Stomach (tissue), 9 donors: ENCODE measurements around the gene CDC5L. TPM values are rescaled to one million over a fixed set of nuclear protein-coding genes. Genes with fewer than 3 reads are reported as not detected.

Source experiments
- DNase-seq, 2 donors: peaks; one replicate each; pipeline versions ENCODE4 v3.0.0 to v3.0.0-alpha.2; 2013 to 2019
- H3K27ac ChIP-seq, 5 donors: fragments of 200-600 bp in 4 of 5; sonication (generic) in 4 of 5; one replicate each; pipeline ENCODE4 v1.5.1; 2013 to 2019; ENCODE audit warnings: mild to moderate bottlenecking in 1 of 5, moderate library complexity in 1 of 5
- H3K27me3 ChIP-seq, 3 donors: fragments of 200-600 bp; sonication (generic); one replicate each; pipeline ENCODE4 v1.5.1; 2017 to 2019; ENCODE audit warnings: mixed run types in 1 of 3
- H3K36me3 ChIP-seq, 4 donors: fragments of 200-600 bp; sonication (generic); 1 replicate in 3 of 4; 2 replicates in 1 of 4; pipeline ENCODE4 v1.5.1; 2016 to 2019
- H3K4me1 ChIP-seq, 4 donors: fragments of 200-600 bp; sonication (generic); one replicate each; pipeline ENCODE4 v1.5.1; 2016 to 2019
- H3K4me3 ChIP-seq, 4 donors: fragments of 200-600 bp; sonication (generic) in 3 of 4; one replicate each; pipeline ENCODE4 v1.5.1; 2016 to 2019; ENCODE audit warnings: mild to moderate bottlenecking in 1 of 4
- H3K9me3 ChIP-seq, 4 donors: fragments of 200-600 bp; sonication (generic); one replicate each; pipeline ENCODE4 v1.5.1; 2016 to 2019
- EP300 ChIP-seq: sonication (generic); formaldehyde crosslinking; IDR thresholded peaks from one replicate; pipeline ENCODE4 v1.6.1; 2017; ENCODE audit warnings: antibody characterized with exemption
- POLR2A ChIP-seq, 4 donors: fragments of 450-650 bp; IDR thresholded peaks; one replicate each; pipeline ENCODE4 v1.6.1; 2016; ENCODE audit warnings: antibody characterized with exemption in 4 of 4, control low read depth in 2 of 4, mild to moderate bottlenecking in 1 of 4, moderate library complexity in 1 of 4
- POLR2AphosphoS5 ChIP-seq, 3 donors: sonication (generic); formaldehyde crosslinking; IDR thresholded peaks; one replicate each; pipeline ENCODE4 v1.6.1; 2016; ENCODE audit warnings: antibody characterized with exemption in 3 of 3
- WGBS, 5 donors: extraction: QIAGEN DNeasy Blood & Tissue Kit in 3 of 5; methylation state at CpG; one replicate each; pipeline versions ENCODE4 v1.1.5 to v1.1.7; 2013 to 2018; 5-methylcytosine and 5-hydroxymethylcytosine counted together
- intact Hi-C: fragments of 100-400 bp; cut with DNase I; formaldehyde crosslinking; loops from one replicate; pipeline ENCODE4 v1.15.1; 2023; ENCODE audit warnings: low total_unique reads
- polyA plus RNA-seq, 3 donors: library from polyadenylated mRNA; stranded (reverse); fragments of 200-250 nt; gene quantifications; one replicate each; pipeline ENCODE4 v1.2.3, GENCODE V29; 2013
- total RNA-seq, 5 donors: library from RNA; depleted of rRNA; stranded (reverse); fragments of >200 nt; gene quantifications; one replicate each; pipeline versions ENCODE4 v1.1.0 to v1.2.3, GENCODE V29; 2014 to 2016
- TF ChIP-seq, protein P1 (sequence below), 7 experiments: fragments of 450-650 bp in 4 of 7; fragments of 200-600 bp in 3 of 7; sonication (generic) in 3 of 7; IDR thresholded peaks; one replicate each; pipeline ENCODE4 v1.5.1; 2016 to 2019; ENCODE audit warnings: antibody characterized with exemption in 7 of 7, control low read depth in 2 of 7, mild to moderate bottlenecking in 1 of 7
- donor health status: healthy with polysubstance abuse.
- donor health status: Bipolar disorder and iron deficiency.
- donor health status: healthy.

CDC5L gene
- total and polyA plus RNA-seq, 8 donors = 4.9 to 29.2 (median 8.2) TPM

DNA sequence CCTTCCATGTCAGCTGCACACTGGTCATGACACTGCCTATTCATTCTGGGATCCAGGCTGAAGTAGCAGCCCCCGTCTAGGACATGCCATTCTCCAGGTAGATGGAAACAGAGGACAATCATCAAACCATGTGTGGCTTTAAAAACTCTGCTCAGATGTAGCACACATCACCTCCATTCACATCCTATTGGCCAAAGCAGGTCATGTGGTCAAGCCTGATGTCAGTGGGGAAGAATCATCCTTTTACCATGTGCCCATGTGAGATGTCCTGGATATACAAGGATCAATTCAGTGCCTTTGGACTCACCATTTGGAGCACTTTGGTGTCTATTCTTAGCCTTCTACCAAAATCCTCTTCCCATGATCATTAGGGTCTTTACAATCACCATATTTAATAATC lies 99.5 kb downstream of the CDC5L start:
- no peak for DNase-seq
- intact Hi-C loops = loop anchor here (10.0 kb wide), 1 partner anchor 178 kb away; no protein-coding TSS in a partner anchor

DNA sequence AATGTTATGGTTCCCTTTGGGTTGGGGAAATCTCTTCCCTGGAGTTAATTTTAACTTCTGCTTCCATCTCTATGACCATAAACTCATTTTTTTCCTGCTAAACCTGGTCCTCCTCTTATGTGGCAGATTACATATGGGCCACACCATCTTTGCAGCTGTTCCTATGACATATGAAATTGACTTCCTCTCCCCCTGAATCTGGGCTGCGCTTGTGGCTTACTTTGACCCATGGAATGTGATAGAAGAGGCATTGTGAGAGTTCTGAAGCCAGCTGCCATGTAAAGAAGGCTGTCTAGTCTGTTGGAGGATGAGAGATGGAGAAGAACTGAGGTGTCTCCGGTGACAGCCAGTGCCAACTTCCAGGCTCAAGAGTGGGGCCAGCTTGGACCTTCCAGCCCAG lies 100.1 kb downstream of the CDC5L start:
- no peak overlapping the region for H3K4me3 ChIP-seq
- intact Hi-C loops = loop anchor here (10.0 kb wide), 1 partner anchor 177 kb away; no protein-coding TSS in a partner anchor
- 84 to 97% (median 92%) methylated on average over 2 of the region's 2 CpGs for WGBS, 5 donors
- no peak overlapping the region for H3K27ac ChIP-seq
- no peak for TF ChIP-seq EP300
- TF ChIP-seq POLR2A (IDR thresholded peaks at IDR 0.05) = no peak
- no peak for TF ChIP-seq POLR2AphosphoS5 (IDR thresholded peaks at IDR 0.05)
- TF ChIP-seq, protein P1, sequence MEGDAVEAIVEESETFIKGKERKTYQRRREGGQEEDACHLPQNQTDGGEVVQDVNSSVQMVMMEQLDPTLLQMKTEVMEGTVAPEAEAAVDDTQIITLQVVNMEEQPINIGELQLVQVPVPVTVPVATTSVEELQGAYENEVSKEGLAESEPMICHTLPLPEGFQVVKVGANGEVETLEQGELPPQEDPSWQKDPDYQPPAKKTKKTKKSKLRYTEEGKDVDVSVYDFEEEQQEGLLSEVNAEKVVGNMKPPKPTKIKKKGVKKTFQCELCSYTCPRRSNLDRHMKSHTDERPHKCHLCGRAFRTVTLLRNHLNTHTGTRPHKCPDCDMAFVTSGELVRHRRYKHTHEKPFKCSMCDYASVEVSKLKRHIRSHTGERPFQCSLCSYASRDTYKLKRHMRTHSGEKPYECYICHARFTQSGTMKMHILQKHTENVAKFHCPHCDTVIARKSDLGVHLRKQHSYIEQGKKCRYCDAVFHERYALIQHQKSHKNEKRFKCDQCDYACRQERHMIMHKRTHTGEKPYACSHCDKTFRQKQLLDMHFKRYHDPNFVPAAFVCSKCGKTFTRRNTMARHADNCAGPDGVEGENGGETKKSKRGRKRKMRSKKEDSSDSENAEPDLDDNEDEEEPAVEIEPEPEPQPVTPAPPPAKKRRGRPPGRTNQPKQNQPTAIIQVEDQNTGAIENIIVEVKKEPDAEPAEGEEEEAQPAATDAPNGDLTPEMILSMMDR (IDR thresholded peaks at IDR 0.05) = no peak
- H3K4me1 ChIP-seq = peaks cover 0 to 12% (median 5%) of the 10 kb centered on the region in 4 donors
- peaks cover 0 to 29% (median 0%) of the 10 kb centered on the region in 3 donors for H3K27me3 ChIP-seq
- DNase-seq = no peak
- H3K36me3 ChIP-seq = no peaks in the 10 kb centered on the region
- H3K9me3 ChIP-seq = no peaks in the 10 kb centered on the region

More for the DNA sequence above, 99.5 kb downstream of the CDC5L start:
- WGBS, 5 donors = 70 to 93% (median 86%) methylated on average over 1 of the region's 1 CpG
- no peak overlapping the region for H3K4me3 ChIP-seq
- H3K4me1 ChIP-seq = peaks cover 0 to 12% (median 5%) of the 10 kb centered on the region in 4 donors
- TF ChIP-seq POLR2A (IDR thresholded peaks at IDR 0.05) (no peak), EP300 (no peak), POLR2AphosphoS5 (IDR thresholded peaks at IDR 0.05) (no peak)
- TF ChIP-seq, protein P1 (IDR thresholded peaks at IDR 0.05) = no peak
- H3K27ac ChIP-seq = no peak overlapping the region
- peaks cover 0 to 30% (median 0%) of the 10 kb centered on the region in 3 donors for H3K27me3 ChIP-seq
- no peaks in the 10 kb centered on the region for H3K9me3 ChIP-seq
- no peaks in the 10 kb centered on the region for H3K36me3 ChIP-seq

DNA sequence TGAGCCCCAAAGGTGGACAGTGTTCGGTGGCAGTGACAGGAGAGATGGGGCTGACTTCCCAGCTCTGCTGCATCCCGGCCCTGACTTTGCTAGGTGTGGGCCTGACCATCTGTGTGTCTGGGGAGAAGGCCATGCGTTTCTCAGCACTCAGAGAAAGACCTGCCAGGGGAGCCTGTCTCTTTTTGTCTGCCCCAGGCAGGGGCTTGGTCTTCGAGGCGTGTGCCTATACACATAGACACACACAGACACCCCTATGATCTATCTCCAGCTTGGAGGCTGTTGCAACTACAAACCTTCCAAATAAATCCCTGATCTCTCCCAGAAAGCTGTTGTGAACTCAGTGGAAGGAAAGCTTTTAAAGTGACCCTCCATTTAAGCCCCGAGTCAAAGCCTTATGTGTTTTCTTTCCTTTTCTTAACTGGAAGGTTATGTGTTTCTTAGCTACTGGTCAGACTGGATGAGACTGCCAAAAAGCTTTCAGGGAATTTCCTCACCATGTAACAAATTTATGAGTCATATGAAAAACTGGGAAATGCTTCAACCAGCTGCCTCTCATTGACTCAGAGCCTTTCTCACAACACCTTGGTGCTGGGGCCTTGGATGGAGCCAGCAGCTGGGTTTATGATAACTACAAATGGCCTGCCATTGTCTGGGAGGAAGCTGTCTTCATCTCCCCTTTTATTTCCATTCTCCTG lies 102.6 kb downstream of the CDC5L start:
- no peak overlapping the region for H3K4me3 ChIP-seq
- TF ChIP-seq POLR2A (IDR thresholded peaks at IDR 0.05) = no peak
- TF ChIP-seq POLR2AphosphoS5 (IDR thresholded peaks at IDR 0.05) = peak; percentile 1 to 66 (median 16)

DNA sequence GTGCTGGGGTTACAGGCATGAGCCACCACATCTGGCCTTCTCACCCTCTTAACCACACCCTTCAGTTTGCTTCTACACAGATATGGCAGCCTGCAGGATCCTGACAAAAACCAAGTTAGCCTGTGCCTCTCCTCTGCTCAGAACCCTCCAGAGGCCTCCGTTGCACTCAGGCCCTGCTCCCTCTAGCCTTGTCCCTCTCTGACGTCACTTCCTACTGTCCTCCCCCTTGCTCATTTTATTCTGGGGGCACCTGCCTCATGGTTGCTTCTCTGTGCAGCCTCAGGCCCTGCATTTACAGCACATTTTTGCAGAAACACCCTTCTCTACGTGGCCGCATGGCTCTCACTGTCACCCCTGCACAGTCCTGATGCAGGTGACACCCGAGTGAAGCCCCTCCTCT lies 105.6 kb downstream of the CDC5L start:
- H3K4me1 ChIP-seq = peaks cover 0 to 12% (median 5%) of the 10 kb centered on the region in 4 donors
- no peak overlapping the region for H3K27ac ChIP-seq
- no peak overlapping the region for H3K4me3 ChIP-seq
- H3K27me3 ChIP-seq = peaks cover 0 to 6% (median 0%) of the 10 kb centered on the region in 3 donors
- WGBS, 5 donors = 74 to 83% (median 76%) methylated on average over 5 of the region's 5 CpGs
- no peak for DNase-seq
- intact Hi-C loops = no loop called here
- TF ChIP-seq, protein P1 (IDR thresholded peaks at IDR 0.05) = no peak
- TF ChIP-seq POLR2A (IDR thresholded peaks at IDR 0.05) = no peak
- no peak for TF ChIP-seq EP300
- no peak for TF ChIP-seq POLR2AphosphoS5 (IDR thresholded peaks at IDR 0.05)
- H3K9me3 ChIP-seq = no peaks in the 10 kb centered on the region
- no peaks in the 10 kb centered on the region for H3K36me3 ChIP-seq

More for the DNA sequence above, 102.6 kb downstream of the CDC5L start:
- peak in 1 of 2 donors; percentile 76 for DNase-seq
- peak overlapping the region in 4 of 5 donors; percentile 2 to 81 (median 67) for H3K27ac ChIP-seq
- H3K4me1 ChIP-seq = peaks cover 0 to 12% (median 5%) of the 10 kb centered on the region in 4 donors
- 37 to 64% (median 49%) methylated on average over 6 of the region's 6 CpGs for WGBS, 5 donors
- intact Hi-C loops = loop anchor here (10.0 kb wide), 1 partner anchor 175 kb away; no protein-coding TSS in a partner anchor
- no peaks in the 10 kb centered on the region for H3K36me3 ChIP-seq
- peaks cover 0 to 12% (median 0%) of the 10 kb centered on the region in 3 donors for H3K27me3 ChIP-seq
- no peaks in the 10 kb centered on the region for H3K9me3 ChIP-seq
